ENCODE measurements around the gene FRMD3. TPM values are rescaled to one million over a fixed set of nuclear protein-coding genes. Genes with fewer than 3 reads are reported as not detected.

The FRMD3 gene
- total RNA-seq, 1 donor from 2014 or later = 0.59 TPM

DNA sequence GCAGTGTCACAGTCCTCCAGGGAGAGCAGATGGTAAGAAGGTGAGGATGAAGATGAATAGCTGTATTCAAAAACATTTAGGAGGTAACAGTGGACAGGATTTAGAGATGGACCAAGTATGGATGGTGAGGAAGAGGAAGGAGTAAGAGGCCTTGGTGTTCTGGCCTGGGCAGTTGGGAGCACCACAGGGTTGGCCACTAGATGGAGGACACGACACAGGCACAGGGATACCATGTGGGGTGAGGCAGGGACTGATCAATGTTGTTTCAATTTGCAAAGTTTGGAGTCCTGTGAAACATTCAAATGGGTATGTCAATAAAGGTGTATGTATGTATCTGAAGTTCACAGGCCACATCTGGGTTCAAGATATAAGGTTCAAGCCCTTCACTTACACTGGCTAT, 334.2 kb downstream of the FRMD3 start:
- H3K36me3 Mint-ChIP-seq (ENCODE audit: low read depth, unreplicated experiment) = no peaks in the 10 kb centered on the region
- no peak overlapping the region for H3K27ac Mint-ChIP-seq (ENCODE audit: unreplicated experiment)
- peaks cover 3% of the 10 kb centered on the region for H3K27me3 Mint-ChIP-seq (ENCODE audit: unreplicated experiment)
- H3K4me1 Mint-ChIP-seq (ENCODE audit: unreplicated experiment) = peaks cover 10% of the 10 kb centered on the region
- TF ChIP-seq, protein P1, sequence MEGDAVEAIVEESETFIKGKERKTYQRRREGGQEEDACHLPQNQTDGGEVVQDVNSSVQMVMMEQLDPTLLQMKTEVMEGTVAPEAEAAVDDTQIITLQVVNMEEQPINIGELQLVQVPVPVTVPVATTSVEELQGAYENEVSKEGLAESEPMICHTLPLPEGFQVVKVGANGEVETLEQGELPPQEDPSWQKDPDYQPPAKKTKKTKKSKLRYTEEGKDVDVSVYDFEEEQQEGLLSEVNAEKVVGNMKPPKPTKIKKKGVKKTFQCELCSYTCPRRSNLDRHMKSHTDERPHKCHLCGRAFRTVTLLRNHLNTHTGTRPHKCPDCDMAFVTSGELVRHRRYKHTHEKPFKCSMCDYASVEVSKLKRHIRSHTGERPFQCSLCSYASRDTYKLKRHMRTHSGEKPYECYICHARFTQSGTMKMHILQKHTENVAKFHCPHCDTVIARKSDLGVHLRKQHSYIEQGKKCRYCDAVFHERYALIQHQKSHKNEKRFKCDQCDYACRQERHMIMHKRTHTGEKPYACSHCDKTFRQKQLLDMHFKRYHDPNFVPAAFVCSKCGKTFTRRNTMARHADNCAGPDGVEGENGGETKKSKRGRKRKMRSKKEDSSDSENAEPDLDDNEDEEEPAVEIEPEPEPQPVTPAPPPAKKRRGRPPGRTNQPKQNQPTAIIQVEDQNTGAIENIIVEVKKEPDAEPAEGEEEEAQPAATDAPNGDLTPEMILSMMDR (IDR thresholded peaks at IDR 0.05; ENCODE audit: unreplicated experiment) = no peak
- no peaks in the 10 kb centered on the region for H3K9me3 Mint-ChIP-seq (ENCODE audit: unreplicated experiment)
- no peak for DNase-seq (ENCODE audit: low spot score)
- no peak overlapping the region for H3K4me3 Mint-ChIP-seq (ENCODE audit: unreplicated experiment)

DNA sequence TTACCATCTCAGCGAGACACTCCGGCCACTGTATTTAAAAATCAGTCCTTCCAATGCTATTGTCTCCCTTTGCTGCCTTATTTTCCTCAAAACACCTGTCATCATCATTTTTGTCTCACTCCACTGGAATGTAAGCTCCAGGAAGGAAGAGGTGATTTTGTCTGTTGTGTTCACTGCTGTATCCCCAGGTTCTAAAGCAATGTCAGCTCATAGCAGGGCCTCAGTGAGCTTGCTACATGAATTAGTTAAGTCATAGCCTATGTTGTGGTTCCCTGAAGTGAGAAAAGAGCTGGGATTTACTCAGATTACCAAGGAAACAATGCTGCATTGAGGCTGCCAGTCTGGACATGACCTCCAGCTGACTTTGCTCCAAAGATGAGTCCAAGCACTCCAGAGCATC, 337.7 kb downstream of the FRMD3 start:
- no peaks in the 10 kb centered on the region for H3K4me1 Mint-ChIP-seq (ENCODE audit: unreplicated experiment)
- H3K9me3 Mint-ChIP-seq (ENCODE audit: unreplicated experiment) = no peaks in the 10 kb centered on the region

GRCh38 chr9:83199832-83200231, 338.4 kb downstream of the FRMD3 start:
- TF ChIP-seq, protein P1 (IDR thresholded peaks at IDR 0.05; ENCODE audit: unreplicated experiment) = no peak
- no peak overlapping the region for H3K27ac Mint-ChIP-seq (ENCODE audit: unreplicated experiment)
- H3K4me1 Mint-ChIP-seq (ENCODE audit: unreplicated experiment) = no peaks in the 10 kb centered on the region
- no peak overlapping the region for H3K4me3 Mint-ChIP-seq (ENCODE audit: unreplicated experiment)
- H3K9me3 Mint-ChIP-seq (ENCODE audit: unreplicated experiment) = no peaks in the 10 kb centered on the region
- H3K36me3 Mint-ChIP-seq (ENCODE audit: low read depth, unreplicated experiment) = no peaks in the 10 kb centered on the region
- DNase-seq (ENCODE audit: low spot score) = no peak
- no peaks in the 10 kb centered on the region for H3K27me3 Mint-ChIP-seq (ENCODE audit: unreplicated experiment)

More for the DNA sequence above, 337.7 kb downstream of the FRMD3 start:
- TF ChIP-seq, protein P1 (IDR thresholded peaks at IDR 0.05; ENCODE audit: unreplicated experiment) = no peak
- no peak for DNase-seq (ENCODE audit: low spot score)
- Mint-ChIP-seq H3K4me3 (ENCODE audit: unreplicated experiment) (no peak overlapping the region), H3K36me3 (ENCODE audit: low read depth, unreplicated experiment) (no peaks in the 10 kb centered on the region), H3K27ac (ENCODE audit: unreplicated experiment) (no peak overlapping the region), H3K27me3 (ENCODE audit: unreplicated experiment) (peaks cover 3% of the 10 kb centered on the region)

DNA sequence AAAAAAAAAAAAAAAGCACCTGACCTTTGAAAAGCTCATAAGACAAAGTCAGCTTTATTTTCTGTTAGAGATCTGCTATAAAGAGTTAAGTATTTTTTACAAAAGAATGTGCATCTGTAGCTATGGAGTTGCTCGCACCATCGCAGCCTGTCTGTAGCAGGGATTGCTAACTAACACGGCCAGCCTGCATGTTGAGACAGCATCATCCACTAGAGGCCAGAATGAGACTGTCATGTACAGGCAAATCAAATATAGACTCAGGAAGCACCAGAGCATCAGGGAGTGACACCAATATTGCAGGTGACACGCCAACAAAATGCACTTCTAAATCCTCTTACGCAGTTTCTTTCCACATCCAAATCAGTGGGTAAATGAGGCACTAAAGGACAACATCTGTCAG, 339.0 kb downstream of the FRMD3 start:
- DNase-seq (ENCODE audit: low spot score) = peak; percentile 31
- H3K27ac Mint-ChIP-seq (ENCODE audit: unreplicated experiment) = no peak overlapping the region
- no peaks in the 10 kb centered on the region for H3K36me3 Mint-ChIP-seq (ENCODE audit: low read depth, unreplicated experiment)
- no peaks in the 10 kb centered on the region for H3K4me1 Mint-ChIP-seq (ENCODE audit: unreplicated experiment)
- TF ChIP-seq, protein P1 (IDR thresholded peaks at IDR 0.05; ENCODE audit: unreplicated experiment) = no peak
- no peaks in the 10 kb centered on the region for H3K27me3 Mint-ChIP-seq (ENCODE audit: unreplicated experiment)
- H3K4me3 Mint-ChIP-seq (ENCODE audit: unreplicated experiment) = no peak overlapping the region
- H3K9me3 Mint-ChIP-seq (ENCODE audit: unreplicated experiment) = no peaks in the 10 kb centered on the region

- no peak for DNase-seq (ENCODE audit: low spot score)
- H3K9me3 Mint-ChIP-seq (ENCODE audit: unreplicated experiment) = no peaks in the 10 kb centered on the region
- no peak overlapping the region for H3K27ac Mint-ChIP-seq (ENCODE audit: unreplicated experiment)
- no peak overlapping the region for H3K4me3 Mint-ChIP-seq (ENCODE audit: unreplicated experiment)
- H3K36me3 Mint-ChIP-seq (ENCODE audit: low read depth, unreplicated experiment) = no peaks in the 10 kb centered on the region
- no peaks in the 10 kb centered on the region for H3K4me1 Mint-ChIP-seq (ENCODE audit: unreplicated experiment)
- no peaks in the 10 kb centered on the region for H3K27me3 Mint-ChIP-seq (ENCODE audit: unreplicated experiment)
- TF ChIP-seq, protein P1 (IDR thresholded peaks at IDR 0.05; ENCODE audit: unreplicated experiment) = no peak
Observed at GRCh38 chr9:83198371-83198770, 339.8 kb downstream of the FRMD3 start.
